ENCODE measurements around the gene ATG2B. TPM values are rescaled to one million over a fixed set of nuclear protein-coding genes. Genes with fewer than 3 reads are reported as not detected.

The ATG2B gene
- total RNA-seq, 1 donor from 2014 or later = 21.0 TPM

DNA sequence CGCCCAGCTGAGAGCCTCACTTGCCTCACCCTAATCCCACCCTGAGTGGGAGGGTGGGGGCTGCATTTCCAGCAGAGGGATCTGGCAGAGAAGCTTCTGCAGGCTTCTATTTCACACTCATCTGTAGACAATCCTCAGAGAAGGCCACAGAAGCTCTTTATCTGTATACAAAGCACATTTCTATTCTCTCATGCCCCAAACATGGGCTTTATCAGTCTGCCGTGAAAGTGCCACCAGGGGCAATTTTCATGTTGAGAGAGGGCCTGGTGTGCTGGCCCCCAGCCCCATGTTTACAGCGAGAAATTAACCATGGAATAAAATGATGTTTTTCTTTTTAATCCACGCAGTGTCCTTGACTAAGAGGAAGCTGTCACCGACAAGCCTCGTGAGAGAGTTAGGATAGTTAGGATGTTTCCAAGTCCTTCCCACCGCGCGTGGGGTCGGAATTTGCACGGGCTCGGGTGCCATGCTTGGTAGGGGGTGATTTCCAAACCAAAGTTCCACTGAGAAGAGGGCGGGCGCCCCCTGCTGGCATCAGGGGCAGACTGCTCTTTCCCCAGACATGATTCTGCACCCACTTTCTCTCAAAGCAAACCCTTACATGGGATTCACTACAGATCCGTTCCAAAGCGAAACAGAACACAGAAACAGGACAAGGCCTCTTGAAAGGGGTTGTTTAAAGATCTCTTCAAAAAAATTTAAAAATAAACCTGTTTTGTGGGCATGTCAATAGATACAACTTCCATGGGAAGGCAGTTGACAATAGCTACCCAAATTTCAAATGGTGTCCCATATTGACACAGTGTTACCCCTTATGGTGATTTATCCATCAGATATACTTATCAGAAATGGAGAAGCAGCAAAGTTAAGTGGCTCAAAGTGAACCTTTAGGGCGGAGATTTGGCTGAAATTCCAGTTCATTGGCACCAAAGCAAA, 87.7 kb downstream of the ATG2B start:
- POLR2A ChIA-PET = no interaction called here
- no peak overlapping the region for H3K4me3 Mint-ChIP-seq

DNA sequence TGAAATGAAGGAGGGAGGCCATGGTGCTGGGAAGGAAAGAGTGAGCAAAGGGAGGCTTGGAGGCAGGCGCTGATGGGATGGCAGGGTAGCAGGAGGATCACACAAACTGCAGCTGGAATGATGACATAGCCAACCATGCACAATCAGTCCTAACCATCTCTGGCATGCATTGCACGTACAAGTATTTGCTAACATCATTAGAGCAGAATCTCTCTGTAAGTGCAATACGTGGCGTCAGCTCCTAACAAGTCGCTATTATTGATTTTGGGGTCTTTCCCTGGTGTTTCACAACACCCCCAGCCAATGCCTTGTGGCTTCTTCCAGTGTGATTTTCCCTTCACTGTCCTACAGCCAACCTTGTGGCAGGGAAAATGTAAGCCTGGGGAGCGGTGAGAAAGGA, 88.6 kb downstream of the ATG2B start:
- intact Hi-C loops (cut with micrococcal nuclease) = loop anchor here (2.0 kb wide), 1 partner anchor 280 kb away; no protein-coding TSS in a partner anchor
- ChIA-PET CTCF (interaction anchor here (1.1 to 2.1 kb wide), 3 partner anchors 11 to 174 kb away, joined by 3 to 8 read pairs (median 7); no protein-coding TSS in a partner anchor), POLR2A (no interaction called here)
- Mint-ChIP-seq H3K9me3 (peaks cover 3% of the 10 kb centered on the region), H3K4me1 (peaks cover 2% of the 10 kb centered on the region), H3K27ac (no peak overlapping the region), H3K27me3 (no peaks in the 10 kb centered on the region), H3K4me3 (no peak overlapping the region), H3K36me3 (ENCODE audit: low read depth) (no peaks in the 10 kb centered on the region)
- TF ChIP-seq, protein P1, sequence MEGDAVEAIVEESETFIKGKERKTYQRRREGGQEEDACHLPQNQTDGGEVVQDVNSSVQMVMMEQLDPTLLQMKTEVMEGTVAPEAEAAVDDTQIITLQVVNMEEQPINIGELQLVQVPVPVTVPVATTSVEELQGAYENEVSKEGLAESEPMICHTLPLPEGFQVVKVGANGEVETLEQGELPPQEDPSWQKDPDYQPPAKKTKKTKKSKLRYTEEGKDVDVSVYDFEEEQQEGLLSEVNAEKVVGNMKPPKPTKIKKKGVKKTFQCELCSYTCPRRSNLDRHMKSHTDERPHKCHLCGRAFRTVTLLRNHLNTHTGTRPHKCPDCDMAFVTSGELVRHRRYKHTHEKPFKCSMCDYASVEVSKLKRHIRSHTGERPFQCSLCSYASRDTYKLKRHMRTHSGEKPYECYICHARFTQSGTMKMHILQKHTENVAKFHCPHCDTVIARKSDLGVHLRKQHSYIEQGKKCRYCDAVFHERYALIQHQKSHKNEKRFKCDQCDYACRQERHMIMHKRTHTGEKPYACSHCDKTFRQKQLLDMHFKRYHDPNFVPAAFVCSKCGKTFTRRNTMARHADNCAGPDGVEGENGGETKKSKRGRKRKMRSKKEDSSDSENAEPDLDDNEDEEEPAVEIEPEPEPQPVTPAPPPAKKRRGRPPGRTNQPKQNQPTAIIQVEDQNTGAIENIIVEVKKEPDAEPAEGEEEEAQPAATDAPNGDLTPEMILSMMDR (IDR thresholded peaks at IDR 0.05) = no peak
- DNase-seq = no peak
- ATAC-seq (ENCODE audit: low read depth) = no peak

More for the DNA sequence above, 87.7 kb downstream of the ATG2B start:
- CTCF ChIA-PET = interaction anchor here (1.1 to 2.6 kb wide), 5 partner anchors 10 to 177 kb away, joined by 3 to 8 read pairs (median 7); no protein-coding TSS in a partner anchor
- intact Hi-C loops (cut with micrococcal nuclease) = loop anchor here (1.0 to 2.0 kb wide), 3 partner anchors 175 to 714 kb away; no protein-coding TSS in a partner anchor
- peaks cover 3% of the 10 kb centered on the region for H3K36me3 Mint-ChIP-seq (ENCODE audit: low read depth)
- ATAC-seq (ENCODE audit: low read depth) (no peak), DNase-seq (peak; percentile 33)
- peaks cover 2% of the 10 kb centered on the region for H3K4me1 Mint-ChIP-seq
- TF ChIP-seq, protein P1 (IDR thresholded peaks at IDR 0.05) = no peak
- peaks cover 3% of the 10 kb centered on the region for H3K9me3 Mint-ChIP-seq
- no peak overlapping the region for H3K27ac Mint-ChIP-seq
- no peaks in the 10 kb centered on the region for H3K27me3 Mint-ChIP-seq

DNA sequence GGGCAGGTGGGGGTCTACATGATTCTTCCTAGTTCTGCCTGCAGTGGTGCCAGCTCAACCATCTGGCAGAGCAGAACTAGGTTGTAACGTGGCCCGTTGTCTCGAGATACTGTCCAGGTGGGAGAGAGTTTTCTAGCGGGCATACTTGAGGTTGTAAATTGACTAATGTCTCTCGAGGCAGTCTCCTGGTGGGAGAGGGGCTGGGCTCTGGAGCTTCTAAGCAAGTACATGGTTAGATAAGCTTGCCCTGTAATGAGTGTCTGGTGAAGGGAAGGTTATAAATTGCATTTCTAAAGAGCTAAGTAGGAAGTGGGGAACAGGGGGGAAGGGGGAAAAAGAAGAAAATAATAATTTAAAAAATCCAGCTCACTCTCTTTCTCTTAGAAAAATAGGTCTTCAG, 89.0 kb downstream of the ATG2B start:
- H3K27ac Mint-ChIP-seq = no peak overlapping the region
- no peak overlapping the region for H3K4me3 Mint-ChIP-seq
- H3K27me3 Mint-ChIP-seq = peaks cover 2% of the 10 kb centered on the region
- CTCF ChIA-PET = interaction anchor here (1.1 to 2.1 kb wide), 3 partner anchors 12 to 173 kb away, joined by 3 to 8 read pairs (median 7); no protein-coding TSS in a partner anchor
- POLR2A ChIA-PET = no interaction called here
- no peak for ATAC-seq (ENCODE audit: low read depth)
- TF ChIP-seq, protein P1 (IDR thresholded peaks at IDR 0.05) = no peak
- H3K9me3 Mint-ChIP-seq = peaks cover 3% of the 10 kb centered on the region
- peaks cover 2% of the 10 kb centered on the region for H3K4me1 Mint-ChIP-seq
- intact Hi-C loops (cut with micrococcal nuclease) = loop anchor here (2.0 kb wide), 1 partner anchor 279 kb away; no protein-coding TSS in a partner anchor
- no peak for DNase-seq
- no peaks in the 10 kb centered on the region for H3K36me3 Mint-ChIP-seq (ENCODE audit: low read depth)

DNA sequence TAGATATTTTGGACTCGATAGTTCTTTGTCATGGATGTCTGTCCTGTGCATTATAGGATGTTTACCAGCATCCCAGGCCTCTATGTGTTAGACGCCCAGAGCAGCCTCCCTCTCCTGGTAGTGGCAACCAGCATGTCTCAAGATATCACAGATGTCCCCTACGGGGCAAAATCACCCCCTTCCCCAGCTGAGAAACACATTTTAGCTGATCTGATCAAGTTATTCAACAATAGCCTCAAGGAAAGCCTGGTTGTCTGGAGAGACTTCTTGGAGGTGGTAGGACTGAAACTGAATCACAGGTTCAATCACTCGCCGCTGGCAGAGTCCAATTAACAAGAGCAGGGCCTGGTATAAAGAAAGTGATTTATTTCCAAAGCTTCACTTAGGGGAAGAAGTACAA, 89.5 kb downstream of the ATG2B start:
- ATAC-seq (ENCODE audit: low read depth) = no peak
- TF ChIP-seq, protein P1 (IDR thresholded peaks at IDR 0.05) = no peak
- peaks cover 2% of the 10 kb centered on the region for H3K27me3 Mint-ChIP-seq
- no peaks in the 10 kb centered on the region for H3K36me3 Mint-ChIP-seq (ENCODE audit: low read depth)
- CTCF ChIA-PET = interaction anchor here (1.9 to 2.1 kb wide), 2 partner anchors 12 to 173 kb away, joined by 7 to 8 read pairs; no protein-coding TSS in a partner anchor
- POLR2A ChIA-PET = no interaction called here
- H3K9me3 Mint-ChIP-seq = peaks cover 3% of the 10 kb centered on the region
- DNase-seq = no peak
- intact Hi-C loops (cut with micrococcal nuclease) = loop anchor here (2.0 kb wide), 1 partner anchor 279 kb away; no protein-coding TSS in a partner anchor
- H3K27ac Mint-ChIP-seq = no peak overlapping the region
- H3K4me1 Mint-ChIP-seq = peaks cover 2% of the 10 kb centered on the region
- no peak overlapping the region for H3K4me3 Mint-ChIP-seq
